ENCODE results near the gene KLRF2.

Gene KLRF2

GRCh38 chr12:9895215-9895971 lies 14.1 kb downstream of the KLRF2 start:
- no peak for DNase-seq

DNA sequence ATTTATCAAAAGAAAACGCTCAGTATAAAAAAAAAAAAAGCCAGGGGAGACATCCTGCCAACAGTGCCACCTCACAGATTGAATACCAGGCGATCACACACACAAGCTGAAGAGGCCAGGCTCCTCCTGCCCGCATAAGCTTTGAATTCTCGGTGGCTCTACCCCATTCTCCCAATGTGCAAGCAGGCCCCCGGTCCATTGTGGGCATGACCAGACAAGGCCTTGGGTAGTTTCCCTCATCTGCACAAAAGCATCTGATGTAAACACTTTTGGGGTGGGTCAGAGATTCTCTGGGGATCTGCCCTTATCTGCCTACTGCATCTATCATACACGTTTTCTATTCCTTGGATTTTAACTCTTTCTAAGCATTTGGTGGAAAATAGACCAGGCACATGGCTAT lies 16.2 kb downstream of the KLRF2 start:
- DNase-seq, result no peak

DNA sequence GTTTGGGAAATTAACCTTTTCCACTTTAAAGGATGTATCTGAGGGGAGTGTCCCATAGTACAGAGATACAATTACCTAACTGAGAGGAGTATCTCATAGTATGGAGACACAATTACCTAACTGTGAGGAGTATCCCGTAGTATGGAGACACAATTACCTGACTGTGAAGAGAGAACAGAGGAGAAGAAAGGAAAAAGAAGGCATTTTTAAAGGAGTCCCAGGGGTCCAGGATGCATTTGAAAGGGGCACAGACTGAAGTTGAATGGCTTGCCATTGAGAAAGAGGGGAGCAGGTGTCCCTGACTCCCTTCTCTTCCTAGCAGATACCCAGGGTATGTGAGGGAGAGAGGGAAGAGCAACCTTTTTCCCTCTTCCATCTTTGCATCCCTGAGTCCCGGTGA lies 17.9 kb downstream of the KLRF2 start:
- no peak for DNase-seq

DNA sequence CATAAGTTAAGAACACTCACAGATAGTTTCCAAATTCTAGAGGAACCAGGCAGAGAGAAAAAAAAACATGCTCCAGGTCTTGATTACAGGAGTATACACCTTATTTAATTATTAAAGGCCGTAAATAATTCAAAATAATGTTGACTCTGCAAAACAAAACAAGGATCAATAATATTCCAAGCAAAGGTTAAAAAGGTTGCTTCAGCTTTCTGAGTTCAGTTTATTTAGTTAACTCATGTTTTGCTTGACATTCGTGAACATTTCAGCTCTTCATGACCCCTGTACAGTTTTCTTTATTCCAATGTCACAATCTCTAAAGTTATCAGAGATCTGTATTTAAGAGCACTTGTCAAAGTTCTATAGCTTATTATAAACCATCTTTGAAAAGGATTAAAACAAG lies 19.6 kb downstream of the KLRF2 start:
- no peak for DNase-seq

DNA sequence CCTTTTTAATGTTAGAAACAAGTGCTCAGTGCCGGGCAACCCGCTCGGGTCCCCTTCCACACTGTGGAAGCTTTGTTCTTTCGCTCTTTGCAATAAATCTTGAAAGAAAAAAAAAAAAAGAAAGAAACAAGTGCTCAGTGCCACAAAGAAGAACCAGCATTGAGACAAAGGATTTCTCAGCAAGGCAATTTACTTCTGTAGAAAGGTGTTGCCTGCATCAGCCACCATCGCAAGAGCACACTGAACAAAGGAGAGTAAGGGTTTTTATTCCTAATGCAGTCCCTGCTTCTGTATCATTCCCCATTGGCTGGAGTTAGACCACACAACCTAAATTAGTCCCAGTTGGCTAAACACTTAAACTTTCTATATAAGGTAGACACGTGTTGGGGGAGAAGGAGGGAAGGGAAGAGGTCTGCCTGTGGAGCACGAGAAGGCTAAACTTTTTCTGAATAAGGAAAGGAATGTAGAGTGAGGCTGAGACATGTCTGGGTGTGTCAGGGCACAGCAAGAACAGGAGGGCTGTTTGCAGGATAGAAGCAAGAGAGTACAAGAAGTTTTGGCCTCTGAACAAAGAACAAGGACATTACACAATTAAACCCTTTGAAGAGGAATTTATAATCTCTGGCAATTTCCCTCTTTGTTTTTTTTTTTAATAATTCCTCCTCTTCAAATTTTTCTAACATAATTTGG lies 21.4 kb downstream of the KLRF2 start:
- no peak for DNase-seq

GRCh38 chr12:9906873-9907272 lies 25.6 kb downstream of the KLRF2 start:
- peak; percentile 18 for DNase-seq

- DNase-seq, result no peak
Measured at GRCh38 chr12:9907769-9908168, 26.5 kb downstream of the KLRF2 start.

- DNase-seq, result no peak
Measured at GRCh38 chr12:9908350-9908749, 27.1 kb downstream of the KLRF2 start.

GRCh38 chr12:9909724-9910123 lies 28.4 kb downstream of the KLRF2 start:
- DNase-seq, result no peak

DNA sequence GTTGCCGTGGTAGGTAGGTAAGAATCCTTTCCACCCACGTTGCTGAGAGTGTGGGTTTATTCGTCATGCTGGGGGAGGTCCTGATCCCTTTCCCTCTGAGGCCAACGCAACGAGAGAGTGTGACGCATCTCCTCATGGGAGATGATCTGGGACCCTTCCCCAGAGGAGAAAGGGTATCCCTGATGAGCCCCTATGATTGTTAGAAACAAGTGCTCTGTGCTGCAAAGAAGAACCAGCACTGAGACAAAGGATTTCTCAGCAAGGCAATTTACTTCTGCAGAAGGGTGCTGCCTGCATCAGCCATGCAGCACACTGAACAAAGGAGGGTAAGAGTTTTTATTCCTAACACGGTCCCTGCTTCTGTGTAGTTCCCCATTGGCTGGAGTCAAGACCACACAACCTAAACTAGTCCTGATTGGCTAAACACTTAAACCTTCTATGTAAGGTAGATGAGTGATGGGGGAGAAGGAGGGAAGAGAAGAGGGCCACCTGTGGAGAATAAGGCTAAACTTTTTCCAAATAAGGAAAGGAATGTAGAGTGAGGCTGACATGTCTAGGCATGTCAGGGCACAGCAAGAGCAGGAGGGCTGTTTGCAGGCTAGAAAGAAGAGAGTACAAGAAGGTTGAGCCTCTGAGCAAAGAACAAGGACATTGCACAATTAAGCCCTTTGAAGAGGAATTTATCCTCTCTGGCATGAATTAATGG lies 29.6 kb downstream of the KLRF2 start:
- DNase-seq, result no peak

DNA sequence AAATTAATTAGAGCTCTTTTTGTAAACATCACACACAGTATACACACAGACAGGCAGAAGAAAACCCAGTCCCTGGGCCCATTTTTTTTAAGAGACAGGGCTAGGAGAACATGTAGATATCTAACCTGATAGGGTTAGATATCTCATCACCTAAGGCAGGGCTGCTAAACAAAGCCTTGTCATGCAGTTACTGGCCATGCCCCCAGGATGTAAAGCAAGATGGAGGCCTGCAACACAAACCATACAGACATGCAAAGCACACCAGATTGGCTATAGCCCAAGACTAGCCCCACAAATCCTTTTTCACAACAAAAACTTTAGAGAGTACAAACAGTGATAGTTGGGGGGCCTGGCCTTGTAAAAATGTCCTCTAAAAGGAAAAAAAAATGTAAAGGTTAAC lies 30.4 kb downstream of the KLRF2 start:
- DNase-seq, result no peak

DNA sequence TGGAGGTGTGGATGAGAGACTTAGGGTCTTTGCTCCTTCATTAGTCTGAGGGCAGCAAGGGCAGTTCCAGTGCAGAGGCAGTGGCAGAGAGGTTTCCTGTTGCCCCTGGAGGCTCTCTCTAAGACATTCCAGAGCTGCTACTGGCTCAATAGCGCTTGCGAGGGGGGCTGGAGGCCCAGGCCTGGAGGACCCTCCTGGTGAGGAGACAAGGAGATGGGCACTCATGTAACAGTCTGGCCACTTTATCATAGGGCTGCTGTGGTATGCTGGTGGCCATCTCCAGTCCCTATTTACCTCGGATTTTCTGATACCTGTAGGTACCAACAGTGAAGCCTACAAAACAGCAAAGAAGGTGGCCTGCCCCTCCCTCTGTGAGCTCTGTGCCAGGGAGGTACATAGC lies 38.2 kb downstream of the KLRF2 start:
- no peak for DNase-seq

DNA sequence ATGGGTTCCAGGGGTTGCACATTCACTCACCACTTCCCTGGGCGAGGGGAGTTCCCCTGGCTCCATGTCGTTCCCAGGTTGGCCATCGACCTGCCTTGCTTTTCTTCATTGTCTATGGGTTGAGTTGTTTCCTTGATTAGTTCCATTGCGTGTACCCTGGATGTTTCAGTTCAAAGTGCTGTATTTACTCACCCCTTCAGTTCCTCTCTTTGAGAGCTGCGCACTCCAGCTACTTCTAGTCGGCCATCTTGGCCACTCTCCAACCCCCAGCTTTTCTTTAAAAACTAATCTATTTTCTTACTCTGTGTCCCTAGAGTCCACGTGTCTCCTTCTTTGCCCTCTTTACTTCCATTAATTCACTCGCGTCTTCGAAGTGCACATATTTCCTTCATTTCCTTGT lies 39.2 kb downstream of the KLRF2 start:
- DNase-seq, result no peak

- no peak for DNase-seq
Measured at GRCh38 chr12:9922429-9922828, 41.1 kb downstream of the KLRF2 start.

- DNase-seq, result peak; percentile 7
Measured at GRCh38 chr12:9925705-9926393, 44.6 kb downstream of the KLRF2 start.

DNA sequence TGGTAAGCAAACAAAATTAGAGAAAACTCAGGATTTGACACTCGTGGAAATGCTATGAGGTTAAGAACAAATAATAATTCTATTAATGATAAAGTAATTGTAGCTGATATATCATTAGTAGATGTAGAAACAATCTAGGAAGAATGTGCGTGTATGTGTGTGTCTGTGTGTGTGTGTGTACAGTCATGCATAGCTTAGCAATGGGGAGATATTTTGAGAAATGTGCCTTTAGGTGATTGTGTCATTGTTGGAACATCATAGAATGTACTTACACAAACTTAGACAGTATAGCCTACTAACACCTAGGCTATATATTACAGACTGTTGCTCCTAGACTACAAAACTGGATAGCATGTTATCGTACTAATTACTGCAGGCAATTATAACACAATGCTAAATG lies 45.6 kb downstream of the KLRF2 start:
- DNase-seq, result no peak

DNA sequence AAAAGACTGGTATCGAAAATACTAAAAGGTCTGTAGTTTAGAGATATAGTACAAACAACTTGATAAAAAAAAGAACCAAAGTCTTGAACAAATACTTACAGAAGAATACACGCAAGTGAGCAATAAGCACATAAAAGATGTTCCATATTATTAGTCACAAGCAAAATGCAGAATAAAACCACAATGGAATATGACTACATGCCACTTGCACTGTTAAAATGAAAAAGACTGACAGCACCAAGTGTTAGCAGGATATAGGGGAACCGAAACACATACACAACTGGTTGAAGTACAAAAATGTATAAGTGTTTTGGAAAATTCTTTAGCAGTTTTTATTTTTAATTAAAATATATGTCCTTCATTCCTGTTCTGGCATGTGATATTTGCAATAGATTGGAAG lies 47.3 kb downstream of the KLRF2 start:
- no peak for DNase-seq

DNA sequence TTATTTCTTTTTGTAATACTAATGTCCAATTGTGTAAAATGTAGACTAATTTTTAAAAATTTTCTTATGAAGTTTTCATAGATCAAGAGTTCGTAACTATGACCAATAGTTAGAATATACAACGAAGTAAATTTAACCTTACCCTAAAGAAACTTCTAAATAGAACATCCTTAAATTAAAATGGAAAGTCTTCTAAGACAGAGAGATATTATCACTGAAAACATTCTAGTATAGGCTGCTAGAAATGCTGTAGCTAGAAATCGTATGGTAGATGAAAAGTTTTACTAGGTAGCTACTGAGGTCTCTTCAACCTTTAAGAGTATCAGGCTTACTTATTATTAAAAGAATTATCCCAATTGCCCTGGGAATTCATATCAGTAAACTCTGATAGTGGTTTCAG lies 50.0 kb downstream of the KLRF2 start:
- DNase-seq, result no peak

- DNase-seq, result no peak
Measured at GRCh38 chr12:9932270-9932669, 51.0 kb downstream of the KLRF2 start, which contains the start of gene CLEC2A. CLEC2A (minus strand) TSS chr12:9932370; CDS start chr12:9932329, 41 bp downstream.

DNA sequence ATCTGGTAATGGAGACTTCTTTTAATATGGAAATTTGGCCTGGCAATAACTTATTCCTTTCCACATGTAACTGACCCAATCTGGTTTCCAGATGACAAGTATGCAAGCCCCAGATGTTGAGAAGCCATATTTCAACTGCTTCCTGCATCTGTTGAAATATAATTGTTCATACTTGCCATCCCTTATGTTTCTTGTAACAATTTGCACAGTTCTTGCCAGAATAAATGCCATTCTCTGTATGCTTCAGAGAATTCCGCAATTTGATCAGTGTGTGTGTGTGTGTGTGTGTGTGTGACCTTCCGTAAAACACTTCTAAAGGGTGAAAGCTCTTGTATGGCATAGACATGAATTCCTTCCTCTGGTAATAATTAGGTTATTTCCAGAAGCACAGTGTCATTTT lies 52.7 kb downstream of the KLRF2 start:
- no peak for DNase-seq

DNA sequence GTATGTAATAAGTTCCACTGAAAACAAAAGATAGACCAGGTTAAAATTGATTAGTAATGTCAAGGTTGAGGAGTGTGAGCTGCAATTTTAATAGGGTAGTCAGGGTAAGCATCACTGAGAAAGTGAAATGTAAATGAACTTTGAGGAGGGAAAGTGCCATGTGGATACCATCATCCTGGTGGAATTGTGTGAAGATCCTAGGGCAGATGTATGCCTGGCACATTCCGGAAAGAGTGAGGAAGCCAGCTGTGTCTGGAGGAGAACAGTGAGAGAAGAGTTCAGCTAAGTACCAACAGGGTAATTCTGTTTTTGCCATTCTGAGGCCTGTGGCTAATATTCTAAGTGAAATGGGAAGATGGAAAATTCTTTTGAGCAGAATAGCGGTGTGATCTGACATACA lies 53.7 kb downstream of the KLRF2 start:
- no peak for DNase-seq

GRCh38 chr12:9936591-9936990 lies 55.3 kb downstream of the KLRF2 start:
- DNase-seq, result no peak

DNA sequence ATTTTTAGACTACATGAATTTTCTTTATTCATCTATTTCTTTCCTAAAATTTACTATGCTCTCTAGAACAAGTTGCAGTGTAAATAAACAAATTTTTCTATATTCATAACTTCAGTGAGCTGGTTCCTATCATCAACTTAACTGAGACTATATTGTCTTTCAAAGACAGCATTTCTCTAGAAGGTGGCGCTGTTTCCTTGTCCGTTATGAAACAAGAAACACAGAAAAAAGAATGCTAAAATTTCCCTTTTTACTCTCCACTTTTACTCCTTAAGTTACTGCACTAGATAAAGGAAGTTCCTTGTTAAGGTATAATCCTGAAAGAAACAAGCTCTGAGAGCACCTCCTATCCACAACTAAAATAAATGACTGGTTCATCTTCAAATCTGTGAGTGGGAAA lies 59.1 kb downstream of the KLRF2 start:
- DNase-seq, result no peak
